Iris pigment epithelial cell (primary cell): ENCODE data around the gene RPN2.

ENCODE experiments used
- DNase-seq: peaks from one replicate; pipeline ENCODE4 v3.0.0-alpha.2; 2011; ENCODE audit warnings: low read depth

The RPN2 gene

DNA sequence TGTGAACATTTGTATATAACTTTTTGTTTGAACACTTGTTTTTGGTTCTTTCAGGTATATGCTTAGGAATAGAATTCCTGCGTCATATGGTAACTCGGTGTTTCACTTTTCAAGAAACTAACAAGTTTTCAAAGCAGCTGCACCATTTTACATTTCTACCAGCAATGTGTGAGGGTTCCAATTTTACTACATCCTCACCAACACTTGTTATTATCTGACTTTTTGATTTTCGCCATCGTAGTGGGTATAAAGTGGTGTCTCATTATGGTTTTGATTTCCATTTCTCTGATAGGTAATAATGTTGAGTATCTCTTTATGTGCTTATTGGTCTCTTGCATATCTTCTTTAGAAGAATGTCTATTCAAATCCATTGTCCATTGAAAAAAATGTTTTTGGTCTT, 39.8 kb downstream of the RPN2 start:
- no peak for DNase-seq

DNA sequence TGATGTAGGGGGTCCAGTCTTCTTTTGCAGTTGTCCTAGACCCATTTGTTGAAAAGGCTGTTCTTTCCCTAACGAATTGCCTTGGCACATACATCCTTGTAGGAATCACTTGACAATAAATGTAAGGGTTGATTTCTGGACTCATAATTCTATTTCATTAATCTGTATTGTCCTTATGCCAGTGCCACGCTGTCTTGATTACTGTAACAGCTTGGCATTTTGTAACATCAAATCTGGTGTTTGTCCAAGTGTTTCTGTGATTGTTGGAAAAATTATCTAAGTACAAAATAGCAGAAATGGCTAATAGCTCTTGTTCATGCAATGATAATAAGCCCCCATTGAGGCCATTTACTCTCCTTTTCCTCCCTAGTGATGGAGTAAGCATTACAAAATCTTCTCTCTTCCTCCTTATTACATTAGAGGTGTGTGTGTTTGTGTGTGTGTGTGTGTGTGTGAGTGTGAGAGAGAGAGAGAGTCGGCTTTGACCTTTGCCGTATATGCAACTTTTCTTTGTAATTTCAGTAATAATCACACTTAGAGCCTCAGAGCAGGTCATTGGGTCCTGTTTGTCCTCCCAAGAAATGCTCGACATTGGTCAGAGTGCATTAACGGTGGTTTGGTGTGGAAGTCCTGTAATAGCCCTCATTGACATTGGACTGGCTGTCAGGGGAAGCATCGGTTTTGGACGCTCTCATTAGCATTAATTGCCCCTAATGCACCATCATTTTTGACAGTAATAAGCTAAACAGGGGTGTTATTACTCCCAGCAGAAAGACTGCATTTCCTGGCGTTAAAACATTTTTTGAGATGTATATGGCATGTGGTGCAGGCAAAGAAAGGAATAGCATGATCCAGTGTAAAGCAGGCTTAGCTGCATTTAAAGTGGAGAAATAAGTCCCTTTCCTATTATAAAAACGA, 40.9 kb downstream of the RPN2 start:
- DNase-seq: no peak

DNA sequence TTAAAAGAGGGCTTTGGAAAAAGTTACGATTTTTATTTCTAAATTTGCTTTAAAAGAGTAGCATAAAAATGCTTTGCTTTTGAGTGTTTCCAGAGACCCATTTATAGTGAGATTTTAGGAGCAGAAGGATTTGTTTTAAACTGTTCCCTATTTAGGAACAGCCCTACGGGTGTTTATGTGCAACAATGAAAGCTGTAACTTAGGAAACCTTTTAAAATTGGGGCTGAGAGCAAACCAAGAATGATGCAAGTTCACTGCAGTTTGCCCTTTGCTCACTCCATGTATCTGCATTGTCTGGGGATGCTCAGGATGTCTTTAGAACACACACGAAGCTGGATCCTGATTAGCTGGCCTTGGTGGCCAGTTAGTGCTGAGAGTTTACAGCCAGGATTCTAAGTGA, 41.6 kb downstream of the RPN2 start:
- DNase-seq: peak; percentile 8

DNA sequence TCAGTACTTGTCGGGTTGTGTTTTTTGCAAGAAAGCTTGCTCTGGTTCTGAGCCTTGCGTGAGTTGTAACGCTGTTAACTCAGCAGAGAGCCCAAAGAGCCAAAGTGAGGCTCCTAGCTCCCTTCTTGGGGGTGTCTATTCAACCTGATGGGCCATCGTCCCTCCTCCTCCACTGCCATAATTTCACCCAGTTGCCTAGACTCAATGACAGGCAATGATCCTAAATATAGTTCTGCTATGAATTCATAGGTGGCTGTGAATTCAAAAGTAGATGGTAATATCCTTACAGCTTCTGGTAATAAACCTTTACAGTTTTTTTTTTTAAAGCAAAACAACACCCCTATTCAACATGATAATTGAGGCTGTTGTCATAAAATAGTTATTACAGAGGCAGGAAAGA, 43.0 kb downstream of the RPN2 start:
- DNase-seq: no peak

DNA sequence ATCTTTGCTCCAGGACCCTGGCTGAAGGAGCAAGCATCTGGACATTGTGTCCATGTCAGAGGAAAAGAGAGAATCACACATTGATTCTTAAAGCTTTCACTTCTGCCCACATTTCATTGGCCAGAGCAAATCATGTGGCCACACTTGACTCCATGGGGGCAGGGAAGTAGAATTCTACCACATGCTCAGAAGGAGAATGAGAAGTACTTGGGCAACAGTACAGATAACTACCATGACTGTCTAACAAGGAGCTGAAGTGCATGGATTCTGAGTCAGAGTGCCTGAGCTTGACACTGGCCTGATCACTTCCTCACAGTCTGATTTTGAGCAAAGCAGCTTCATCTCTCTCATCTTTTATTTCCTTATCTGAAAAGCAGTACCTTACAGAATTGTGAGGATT, 43.9 kb downstream of the RPN2 start:
- DNase-seq: peak; percentile 98

DNA sequence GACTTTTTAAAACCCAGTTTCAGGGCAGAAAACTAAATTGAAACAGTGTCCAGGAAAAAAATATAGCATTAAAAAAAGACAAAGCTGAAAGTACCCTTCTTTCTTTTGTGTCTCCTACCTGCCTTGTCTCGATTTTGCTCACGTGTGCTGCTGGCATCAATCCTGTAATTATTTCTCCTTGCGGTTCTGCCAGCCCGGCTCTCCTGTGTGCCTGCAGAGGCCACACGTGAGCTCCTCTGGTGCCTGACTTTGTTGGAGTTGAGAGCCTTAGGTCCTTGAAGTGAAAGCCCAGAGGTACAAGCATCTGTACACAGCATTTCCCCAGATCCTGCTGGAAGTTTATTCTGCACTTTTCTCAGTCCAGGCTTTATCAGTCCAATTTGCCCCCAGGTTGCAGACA, 46.0 kb downstream of the RPN2 start:
- DNase-seq: no peak

DNA sequence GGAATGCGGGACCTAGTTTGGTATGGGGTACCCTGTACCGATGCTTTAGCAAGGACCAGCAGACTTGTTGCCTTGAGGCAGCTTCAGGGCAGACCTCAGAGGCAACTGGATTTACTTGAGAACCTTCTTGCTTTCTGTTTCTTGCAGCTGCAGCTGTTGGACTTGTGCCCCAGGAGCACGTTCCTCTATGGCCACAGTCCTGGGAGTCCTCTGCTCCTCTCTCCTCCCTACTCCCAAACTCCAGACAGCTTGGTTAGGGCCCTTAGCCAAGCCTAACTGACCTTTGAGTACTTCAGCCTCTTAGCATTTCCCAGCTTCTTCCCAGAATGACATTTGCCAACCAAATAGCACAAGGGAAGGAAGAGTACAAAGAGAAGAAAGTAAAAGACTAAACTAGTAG, 47.8 kb downstream of the RPN2 start:
- peak; percentile 38 for DNase-seq

DNA sequence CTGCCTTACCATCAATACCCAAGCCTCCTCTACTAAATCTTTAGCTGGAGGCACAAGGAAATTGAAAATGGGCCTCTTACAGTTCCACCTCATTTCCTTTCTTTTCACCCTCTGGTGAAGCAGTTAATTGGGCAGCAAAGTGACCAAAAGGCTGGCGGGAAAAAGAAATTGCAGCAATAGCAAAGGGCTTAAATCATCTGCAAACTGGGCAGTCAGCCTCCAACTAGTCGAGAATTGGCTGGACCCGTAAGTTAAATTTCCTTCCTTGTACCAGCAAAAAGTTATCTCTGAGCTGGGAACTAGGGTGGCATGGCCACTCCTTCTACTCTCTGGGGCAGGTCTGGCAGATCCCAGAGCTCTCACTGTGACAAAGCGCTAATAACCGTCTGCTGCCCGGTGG, 49.0 kb downstream of the RPN2 start:
- DNase-seq: no peak

DNA sequence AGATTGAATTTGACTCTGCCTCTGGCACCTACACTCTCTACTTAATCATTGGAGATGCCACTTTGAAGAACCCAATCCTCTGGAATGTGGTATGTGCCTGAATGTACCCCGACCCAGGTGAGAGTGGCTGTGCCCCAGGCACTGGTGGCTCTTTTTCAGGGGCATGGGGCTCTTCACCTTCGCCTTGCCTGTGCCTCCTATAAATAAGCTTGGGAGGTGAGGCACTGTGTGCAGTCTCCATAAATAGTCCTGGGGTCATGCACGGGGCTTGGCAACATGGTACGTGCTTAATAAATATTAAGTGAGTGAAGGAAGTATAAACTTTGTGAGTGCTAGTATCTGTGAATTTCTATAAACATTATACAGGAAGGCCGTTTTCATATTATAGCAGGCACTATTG, 49.5 kb downstream of the RPN2 start:
- no peak for DNase-seq

DNA sequence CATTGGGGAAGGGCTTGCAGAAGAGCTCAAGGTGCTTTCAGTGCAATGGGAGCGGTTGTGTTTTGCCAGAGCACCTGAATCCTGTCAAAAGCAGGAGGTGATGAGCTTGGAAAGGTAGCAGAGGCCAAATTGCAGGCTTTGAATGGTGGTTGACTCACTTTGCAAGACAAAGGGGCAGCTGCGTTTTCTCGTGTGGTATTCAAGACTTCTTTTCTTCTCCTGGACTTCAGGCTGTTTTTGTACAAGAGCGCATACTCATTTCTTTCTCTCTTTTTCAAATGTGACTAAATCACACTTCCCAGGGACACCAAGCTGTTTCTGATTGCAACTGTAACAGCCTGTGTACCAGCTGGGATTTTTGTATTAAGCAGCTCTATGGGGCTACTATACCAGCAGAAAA, 50.2 kb downstream of the RPN2 start:
- DNase-seq: no peak

DNA sequence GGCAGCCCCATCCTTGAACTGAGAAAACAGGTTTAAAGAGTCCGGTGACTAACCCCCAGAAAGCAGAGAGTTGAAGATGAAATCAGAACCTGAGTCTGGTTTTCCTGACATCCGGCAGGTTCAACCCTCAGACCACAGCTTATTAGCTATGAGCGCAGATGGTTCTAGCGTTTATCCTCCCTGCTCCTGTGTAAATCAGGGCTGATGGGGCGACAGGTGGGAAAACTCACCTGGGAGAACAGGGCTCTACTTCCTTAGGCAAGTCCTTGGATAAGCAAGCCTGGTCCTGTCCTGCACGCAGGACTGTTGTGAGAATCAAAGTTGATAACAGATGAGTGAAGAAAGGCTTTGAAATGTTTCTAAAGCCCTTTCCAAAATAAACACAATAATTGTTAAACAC, 51.1 kb downstream of the RPN2 start:
- DNase-seq: no peak

DNA sequence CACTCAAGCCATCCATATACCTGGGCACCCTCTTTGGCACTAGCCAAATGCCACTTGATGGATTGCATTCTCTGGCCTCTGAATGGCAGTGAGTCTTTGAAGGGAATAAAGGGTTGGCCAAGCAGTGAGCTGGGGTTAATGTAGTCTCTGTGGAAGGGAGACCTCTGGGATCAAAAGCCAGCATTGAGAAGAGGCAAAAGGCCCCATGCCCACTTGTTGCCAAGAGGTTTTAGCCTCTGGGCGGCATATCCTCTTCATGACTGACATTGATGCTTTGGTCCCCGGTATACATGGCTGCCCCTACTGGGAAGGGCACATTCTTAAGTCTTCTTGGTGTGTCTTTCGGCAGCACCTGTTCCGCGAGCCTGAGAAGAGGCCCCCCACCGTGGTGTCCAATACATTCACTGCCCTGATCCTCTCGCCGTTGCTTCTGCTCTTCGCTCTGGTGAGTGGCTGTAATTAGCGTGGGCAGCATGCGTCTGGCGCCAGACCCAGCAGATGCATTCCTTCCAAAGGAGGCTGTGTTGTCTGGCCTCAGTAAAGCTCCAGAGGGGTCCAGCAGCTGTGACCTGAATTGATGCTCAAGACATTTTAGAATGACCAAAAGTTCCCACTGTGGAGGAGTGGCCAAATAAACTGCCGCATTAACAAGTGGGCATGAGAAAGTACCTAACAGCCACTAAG, 53.0 kb downstream of the RPN2 start:
- DNase-seq: no peak

DNA sequence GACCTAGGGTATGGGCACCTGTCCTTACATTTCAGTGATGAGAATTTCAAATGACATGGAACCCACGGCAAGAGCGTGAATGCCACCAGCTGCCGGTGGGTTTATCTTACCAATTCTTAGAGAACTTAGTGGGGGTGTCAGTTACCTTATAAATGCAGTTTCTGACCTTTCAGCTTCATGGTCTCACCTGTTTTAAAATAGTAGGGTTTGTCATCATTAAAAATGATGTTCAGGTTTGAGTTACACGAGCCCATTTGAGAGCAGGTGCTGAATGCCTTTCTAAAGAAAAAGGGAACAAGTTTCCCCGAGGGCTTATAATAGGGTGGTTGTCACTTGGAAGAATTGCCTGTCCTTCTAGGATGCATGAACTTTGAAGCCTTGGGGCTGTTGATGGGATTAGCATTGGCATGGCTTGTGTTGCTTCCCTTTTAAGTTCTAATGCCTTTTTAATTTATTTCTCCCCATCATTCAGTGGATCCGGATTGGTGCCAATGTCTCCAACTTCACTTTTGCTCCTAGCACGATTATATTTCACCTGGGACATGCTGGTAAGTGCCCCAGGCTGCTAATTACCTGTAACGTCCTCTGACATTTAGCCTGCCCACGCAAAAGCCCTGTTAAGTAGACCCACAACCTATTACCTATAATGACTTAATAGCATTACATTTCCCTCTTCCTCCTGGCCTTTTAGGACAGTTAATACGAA, 54.6 kb downstream of the RPN2 start:
- DNase-seq: no peak

DNA sequence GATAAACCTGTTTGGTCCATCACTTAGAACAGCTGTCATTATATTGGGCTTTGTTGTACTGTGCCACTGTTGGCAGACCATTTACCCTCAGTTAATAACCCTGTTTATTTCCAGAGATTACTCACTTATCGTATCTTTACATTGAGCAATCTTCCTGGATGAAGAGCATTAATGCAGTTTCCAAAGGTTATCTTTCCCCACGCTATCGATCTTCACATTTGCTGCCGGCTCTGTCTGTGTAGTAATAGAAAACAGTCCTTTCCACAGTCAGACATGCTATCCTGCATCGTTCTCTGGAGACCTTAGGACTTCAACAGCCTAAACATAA, 55.1 kb downstream of the RPN2 start:
- no peak for DNase-seq

DNA sequence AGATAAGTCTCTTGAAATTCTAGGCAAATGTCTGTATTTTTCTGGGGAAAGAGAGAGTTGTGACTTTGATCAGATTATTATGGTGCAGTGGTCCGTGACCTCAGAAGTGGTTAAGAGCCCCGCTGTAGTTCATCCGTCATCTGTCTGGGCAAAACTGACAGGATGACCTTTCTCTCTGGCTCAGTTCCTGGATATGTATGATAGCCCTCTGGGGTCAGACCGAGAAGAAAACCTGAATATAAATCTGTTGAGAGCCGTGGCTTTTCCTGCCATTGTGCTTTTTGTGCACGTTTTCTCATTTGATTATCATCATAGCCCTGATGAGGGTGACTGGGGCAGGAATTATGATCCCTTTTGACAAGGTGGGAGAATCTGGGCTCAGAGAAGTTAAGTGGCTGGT, 55.9 kb downstream of the RPN2 start:
- DNase-seq: no peak

DNA sequence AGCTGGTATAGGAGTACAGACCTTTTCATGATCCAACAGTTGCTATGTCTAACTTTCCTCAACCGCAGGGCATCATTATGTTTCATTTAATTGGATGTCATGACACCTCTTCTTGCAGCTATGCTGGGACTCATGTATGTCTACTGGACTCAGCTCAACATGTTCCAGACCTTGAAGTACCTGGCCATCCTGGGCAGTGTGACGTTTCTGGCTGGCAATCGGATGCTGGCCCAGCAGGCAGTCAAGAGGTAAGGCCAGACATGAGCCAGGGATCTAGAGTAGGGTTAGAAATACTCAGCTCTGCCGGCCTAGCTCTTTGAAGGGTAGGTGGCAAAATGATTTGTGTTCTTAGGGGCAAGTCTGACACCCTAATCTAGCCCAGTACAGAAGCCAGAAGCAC, 57.3 kb downstream of the RPN2 start:
- DNase-seq: no peak

DNA sequence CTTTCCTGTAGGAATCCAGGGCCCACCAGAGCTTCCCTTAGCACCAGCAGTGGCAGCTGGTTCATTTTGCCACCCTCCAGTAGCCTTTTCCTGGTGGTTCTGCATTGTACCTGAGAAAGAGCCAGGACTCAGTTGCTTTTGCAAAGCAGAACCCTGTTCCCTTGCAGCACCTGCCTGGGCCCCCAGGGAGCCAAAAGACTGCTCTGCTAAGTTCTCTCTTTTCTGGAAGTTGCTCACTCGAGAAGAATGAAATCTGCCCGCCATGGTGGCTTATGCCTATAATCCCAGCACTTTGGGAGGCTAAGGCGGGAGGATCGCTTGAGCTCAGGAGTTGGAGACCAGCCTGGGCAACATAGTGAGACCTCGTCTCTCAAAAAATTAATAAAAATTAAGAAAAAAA, 58.5 kb downstream of the RPN2 start:
- DNase-seq: no peak

DNA sequence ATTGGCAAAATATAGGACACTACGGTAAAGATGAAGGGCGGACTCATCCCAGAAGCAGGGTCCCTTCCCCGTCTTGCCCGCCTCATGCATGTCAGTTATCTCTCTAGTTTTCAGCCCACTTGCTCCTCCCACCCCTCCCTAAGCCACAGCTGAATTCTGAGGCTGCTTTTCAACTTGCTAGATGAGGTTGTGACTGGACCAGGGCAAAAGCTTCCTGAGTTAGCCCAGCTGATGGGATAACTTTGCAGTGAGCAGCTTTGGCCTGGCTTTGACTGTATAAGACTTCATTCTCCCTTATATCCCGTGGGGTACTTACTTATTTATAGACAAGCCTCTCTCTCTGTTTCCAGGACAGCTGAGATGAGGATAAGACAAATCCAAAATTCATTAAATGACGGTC, 59.3 kb downstream of the RPN2 start:
- DNase-seq: no peak

DNA sequence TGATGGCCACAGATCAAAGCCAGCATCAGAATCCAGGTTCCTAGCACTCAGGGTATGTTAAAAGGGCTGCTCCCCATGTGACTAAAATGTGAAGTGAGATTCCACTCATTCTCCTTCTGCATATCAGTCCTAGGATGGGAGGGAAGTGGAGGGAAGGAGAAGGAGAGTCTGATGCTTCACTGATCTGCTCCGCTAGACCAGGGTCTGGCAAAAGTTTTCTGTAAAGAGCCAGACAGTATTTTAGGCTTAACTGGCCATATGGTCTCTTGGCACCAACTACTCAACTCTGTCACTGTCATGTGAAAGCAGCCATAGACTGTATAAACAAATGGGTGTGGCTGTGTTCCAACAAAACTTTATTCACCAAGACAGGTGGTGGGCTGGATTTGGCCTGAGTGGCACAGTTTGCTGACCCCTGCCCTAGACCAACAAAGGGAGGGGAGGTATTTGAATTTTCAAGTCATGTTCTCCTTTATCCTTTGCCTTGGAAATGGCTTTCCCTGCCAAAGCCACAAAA, 59.9 kb downstream of the RPN2 start:
- peak; percentile 5 for DNase-seq

DNA sequence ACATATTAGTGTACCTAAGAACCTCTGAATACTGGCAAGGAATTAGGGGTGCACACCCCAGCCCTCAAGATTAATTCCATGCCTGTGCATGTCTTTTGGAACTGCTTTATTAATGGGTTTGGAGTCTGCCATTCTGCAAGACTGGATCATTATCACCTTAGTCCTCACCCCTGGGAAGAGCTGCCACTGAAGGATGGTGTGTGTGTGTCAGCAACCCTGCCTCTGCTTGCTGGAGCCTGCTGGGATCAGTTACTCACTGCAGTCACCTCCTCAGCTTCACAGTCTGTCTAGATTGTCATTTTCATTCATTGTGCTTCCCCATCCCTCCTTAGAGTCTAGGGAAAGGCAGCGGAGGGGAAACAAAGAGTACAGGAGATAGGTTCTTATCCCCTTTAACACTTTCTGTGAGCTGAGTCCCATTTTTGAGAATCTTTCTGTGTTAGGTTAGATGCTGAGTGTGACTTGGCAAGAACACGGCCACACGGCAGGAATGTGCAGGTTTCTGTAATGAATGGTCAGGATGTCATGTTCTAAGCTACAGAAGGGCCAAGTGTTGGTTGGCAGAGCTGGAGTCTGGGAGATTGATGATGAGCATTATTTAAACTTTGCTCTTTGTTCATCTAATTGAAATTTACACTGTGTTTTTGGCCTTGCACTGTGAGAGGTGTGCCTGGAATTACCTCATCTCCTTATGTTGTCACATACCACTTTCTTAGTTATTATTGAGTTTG, 61.4 kb downstream of the RPN2 start:
- no peak for DNase-seq

DNA sequence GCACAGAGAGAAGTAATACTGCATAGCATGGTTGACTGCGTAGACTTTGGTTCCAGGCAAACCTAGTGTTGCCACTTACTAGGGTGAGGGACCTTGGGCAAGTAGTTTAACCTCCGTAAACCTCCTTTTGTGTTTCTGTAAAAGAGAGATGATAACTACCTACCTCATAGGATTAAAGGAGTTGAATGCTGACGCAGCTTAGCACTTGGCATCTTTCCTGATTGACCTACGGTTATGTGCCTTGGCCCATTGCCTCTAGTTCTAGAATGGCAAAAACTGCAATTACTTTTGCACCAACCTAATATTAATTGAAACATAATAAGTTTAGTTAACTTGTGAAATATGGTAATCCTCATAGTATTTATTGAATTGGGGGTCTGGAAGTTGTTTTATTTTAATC, 63.4 kb downstream of the RPN2 start:
- no peak for DNase-seq
